Activated CD4-positive, alpha-beta T cell treated with anti-CD3 and anti-CD28 coated beads, Interleukin-2, amount 50 U/mL, for 1 hour (primary cell): ENCODE measurements around the gene ITGB4.
"Not testable (repeated sequence)": the region's sequence is repeated elsewhere in the genome, so short reads cannot be mapped to it uniquely, and the experiment has no call there.

Experiments used
- DNase-seq: peaks from one replicate; pipeline ENCODE4 v3.0.0-alpha.2; 2020

ITGB4 gene

DNA sequence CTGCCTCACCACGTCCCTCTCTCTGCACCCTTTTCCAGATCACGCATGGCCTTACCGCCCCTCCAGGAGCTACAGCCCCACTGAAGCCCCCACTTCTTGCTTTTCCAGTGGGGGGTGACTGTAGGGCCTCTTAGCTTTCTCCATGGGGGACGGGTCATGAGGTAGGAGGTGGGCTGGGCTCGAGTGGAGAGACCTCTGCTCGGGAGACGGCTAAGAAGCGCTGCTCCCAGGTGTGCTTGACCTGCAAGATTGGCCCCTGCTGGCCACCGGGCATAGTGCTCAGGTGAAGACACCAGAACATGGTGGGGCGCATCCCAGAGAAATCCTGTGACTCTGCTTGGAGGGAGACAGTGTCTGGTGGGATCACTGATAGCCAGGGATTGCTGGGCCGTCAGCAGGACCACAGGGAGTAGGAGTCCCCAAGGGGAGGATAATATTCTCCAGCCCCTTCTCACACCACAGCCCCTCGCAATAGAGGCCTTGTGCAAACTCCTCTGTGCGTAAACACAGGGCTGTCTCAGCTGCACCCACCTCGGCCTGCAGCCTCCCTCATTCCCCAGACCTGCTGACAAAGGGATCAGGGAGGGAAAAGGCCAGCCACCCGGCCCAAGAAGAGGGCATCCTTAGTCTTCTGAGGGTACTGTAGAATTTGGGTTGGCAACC is 52.7 kb downstream of the ITGB4 start:
- DNase-seq: no peak

DNA sequence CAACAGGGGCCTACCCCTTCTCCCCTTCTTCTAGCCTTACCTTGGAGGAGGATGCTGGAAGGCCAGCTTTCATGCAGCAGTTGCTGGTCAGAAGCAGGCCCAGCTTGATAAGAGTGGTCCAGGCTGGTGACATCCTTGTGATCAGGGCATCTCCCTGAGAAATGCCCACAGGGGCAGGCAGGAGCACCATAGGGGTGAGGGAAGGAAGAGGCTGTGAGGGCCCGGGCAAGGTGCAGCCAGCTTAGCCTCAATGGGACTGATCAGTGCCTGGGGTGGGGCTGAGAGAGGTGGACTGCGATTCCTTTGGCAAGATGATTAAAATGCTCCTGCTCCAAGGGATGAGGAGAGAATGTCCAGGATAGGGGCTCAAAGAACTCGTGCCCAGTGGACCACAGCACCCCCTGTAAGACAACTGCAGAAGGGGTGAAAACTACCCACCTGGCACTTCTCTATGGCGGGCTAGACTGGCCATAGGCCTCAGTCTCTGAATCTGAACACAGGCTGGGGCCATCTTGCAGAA is 53.3 kb downstream of the ITGB4 start:
- DNase-seq: no peak

DNA sequence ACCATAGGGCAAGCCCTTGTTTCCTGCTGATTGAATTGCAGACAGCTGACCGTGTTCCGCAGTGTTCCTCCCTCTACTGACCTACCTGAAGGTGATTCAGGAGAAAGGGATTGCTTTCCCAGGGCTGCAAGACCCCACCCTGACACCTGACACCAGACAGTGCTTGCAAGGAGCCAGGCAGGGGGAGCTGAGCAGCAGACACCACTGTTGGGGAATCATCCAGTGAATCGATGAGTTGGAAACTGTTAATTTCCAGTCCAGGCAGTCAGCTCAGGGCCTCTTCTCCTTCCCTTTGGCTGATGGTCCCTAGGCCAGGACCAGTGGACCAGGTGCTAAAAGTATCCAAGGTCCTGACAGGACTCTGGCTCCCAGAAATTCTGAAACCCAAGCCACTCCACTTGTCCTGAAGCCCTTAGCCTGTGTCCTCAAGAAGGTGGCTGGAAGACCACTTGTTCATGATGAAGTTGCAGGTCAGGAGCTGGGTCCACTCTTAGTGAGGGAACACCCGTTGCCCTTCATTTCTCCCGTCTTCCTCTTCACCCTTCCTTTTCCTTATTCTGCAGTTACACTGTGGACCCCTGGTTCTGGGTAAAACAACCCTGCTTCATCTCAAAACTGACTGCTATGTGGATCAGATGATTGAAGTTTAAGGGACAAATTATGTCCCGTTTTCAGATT is 53.9 kb downstream of the ITGB4 start:
- DNase-seq: no peak

- peak; percentile 44 for DNase-seq
Observed at GRCh38 chr17:75776386-75777295, 55.4 kb downstream of the ITGB4 start.

GRCh38 chr17:75777296-75777922 is 56.1 kb downstream of the ITGB4 start:
- no peak for DNase-seq

- DNase-seq: not testable (repeated sequence)
Observed at GRCh38 chr17:75778066-75778860, 57.0 kb downstream of the ITGB4 start.

- peak; percentile 62 for DNase-seq
Observed at GRCh38 chr17:75778861-75779249, 57.6 kb downstream of the ITGB4 start.

GRCh38 chr17:75779250-75779986 is 58.2 kb downstream of the ITGB4 start:
- peak; percentile 90 for DNase-seq

DNA sequence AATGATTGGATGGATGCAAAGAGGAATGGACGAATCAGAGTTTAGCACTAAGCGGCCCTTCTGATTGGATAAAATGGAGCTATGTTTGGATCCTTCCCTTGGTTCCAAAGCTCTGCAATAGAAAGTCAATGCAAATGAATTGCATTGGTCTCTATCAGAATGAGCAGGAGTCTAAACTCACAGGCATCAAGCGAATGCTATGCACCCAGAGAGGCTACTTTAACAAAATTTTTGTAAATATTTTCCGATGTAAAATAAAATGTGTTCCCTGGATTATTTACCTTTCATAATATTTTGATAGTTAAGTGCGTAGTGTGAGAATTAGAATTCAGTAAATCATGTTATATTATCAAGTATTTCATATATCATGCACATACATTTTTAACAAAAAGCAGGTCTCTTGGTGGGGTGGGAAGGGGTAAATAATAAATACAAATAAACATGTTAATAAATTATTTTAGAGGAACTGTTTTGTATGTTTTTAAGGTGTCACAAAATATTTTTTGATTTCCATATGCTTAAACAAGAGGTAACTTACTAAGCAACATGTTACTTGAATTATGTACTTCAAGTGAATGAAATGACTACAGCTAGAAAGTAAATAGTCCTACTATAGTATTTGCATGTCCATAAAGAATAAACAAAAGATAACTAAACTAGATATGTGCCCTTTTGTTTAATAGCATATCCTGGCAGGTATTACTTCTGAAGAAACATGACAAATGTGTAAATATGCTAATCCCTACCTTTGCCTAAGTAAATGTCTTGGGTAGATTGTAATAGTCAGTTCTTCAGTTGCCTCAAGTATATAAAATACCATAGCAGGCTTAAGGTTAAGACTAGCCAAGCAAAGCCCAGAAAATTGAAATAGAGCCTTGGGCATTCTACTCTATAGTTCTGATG is 59.0 kb downstream of the ITGB4 start:
- DNase-seq: no peak

DNA sequence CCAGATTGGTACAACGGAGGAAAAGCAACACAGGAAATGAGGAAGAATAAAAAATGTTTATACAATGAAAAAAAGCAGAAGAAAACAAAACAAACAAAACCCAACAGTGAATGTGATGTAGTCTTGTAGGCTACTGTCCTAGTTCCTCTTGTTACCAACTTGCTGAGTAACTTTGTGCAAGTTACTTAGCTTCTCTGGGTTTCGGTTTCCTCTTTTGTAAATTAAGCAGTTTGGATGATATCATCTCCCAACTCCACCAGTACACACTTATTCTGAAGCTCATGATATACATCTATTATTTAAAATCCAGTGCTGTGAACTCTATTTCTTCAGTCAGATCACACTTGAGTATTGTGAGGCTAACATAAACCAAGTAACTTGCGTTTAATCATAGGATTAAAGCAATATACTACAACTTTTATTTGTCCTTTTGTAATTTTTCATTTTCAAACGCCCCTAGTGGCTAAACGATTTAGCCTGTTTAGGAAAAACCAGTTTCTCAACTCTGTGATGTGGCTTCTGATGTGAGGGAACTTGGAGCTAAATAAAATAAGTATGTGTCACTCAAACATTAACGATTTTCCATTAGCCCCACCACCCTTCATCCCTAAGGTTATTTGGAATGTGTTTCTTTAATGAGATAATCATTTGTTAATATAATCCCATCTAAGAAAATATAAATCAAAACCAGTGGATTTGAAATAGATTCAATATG is 62.0 kb downstream of the ITGB4 start:
- no peak for DNase-seq

DNA sequence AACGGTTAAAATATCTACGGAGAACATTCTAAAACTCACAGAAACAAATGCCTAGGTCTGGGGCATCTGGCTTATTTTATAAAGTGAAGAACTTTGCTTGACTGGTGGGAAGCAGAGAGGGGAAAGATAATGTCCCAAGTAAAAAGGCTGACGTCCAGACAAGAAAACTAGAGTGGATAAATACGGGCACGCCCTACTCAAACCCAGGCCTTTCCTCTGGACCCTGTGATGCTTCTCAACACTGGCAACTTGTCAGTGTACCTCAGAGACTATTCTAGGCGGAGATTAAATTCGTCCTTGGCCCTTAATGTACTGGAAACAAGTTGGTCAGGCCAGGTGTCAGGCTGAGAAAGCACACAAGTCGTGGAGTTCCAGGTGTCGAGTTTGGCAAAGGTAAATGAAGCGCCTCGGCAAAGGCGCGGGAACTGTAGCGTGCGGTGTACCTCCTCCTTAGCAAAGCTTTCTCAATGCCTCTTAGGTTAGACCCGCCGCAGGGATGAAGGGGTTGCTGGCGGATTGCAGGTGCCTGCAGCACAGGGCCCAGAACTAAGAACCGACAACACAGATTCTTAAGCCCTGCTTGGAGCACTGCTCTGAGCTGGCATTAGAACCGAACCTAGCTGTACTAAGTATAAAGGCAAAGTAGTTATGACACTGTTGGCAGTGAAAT is 62.7 kb downstream of the ITGB4 start:
- DNase-seq: no peak

DNA sequence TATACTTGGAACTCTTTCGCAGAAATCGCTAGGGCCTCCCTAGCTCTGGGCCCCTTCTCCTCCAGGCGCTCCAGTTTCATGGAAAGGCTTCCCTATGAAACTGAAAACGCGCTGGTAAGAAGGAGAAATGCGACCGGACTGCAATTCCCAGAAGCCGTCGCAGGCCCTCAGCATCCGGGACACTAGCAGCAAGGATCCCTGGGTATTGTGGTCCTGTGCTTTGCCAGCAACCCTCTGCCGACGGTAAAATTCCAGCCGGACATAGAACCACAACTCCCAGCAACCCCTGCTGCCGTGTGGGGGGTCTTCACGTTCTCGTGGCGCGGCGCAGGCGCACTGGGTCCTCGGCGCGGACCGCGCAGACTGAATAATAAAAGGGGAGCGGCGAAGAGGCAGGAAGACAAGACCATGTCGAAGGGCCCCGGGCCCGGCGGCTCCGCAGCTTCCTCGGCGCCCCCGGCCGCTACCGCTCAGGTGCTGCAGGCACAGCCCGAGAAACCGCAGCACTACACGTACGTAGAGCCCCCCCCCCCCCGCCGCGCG is 63.3 kb downstream of the ITGB4 start, which contains the start of gene UNK:
Gene UNK (plus strand): TSS at position 334 of the 543 bp plus-strand sequence. CDS start 75 bp downstream, at position 409.
- peak; percentile 91 for DNase-seq

DNA sequence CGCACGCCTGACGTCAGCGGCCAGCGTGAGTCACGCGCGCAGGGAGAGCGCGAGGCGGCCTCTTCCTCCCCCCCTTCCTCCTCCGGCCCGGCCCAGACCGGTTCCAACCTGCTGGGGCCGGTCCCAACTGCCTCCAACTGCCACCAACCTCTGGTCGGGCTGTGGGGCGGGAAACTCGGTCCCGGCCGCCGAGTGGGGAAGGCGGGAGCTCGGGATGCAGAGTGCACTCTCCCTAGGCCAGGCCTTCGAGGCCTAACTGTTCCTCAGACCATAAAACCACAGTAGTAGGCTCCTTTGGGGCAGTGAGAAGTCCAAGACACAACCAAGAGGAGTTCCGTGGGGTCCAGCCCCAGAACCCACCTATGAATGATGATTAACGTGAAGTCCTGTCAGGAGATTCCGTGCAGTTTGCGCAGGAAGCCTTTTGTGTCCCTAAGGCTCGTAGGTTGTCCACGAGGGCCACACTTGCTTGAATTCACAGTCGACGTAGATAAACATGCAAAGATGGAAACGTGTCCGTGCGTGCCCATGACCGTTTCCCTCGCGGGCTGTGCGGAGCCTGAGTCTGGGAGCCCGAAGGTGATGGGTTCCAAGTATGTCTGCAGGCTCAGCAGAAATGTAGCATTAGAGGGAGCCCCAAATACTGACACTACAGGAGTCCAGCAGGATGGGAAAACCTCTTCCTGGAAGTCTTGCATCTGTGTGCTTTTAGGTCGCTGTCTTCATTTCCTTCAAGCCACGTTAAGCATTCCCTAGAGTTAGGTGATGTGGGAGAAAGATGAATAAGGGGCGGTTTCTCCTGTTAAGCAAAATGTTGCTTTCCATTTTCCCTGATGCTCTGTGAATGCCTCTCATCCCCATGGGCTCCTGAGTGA is 64.0 kb downstream of the ITGB4 start:
- DNase-seq: peak; percentile 36

- no peak for DNase-seq
Observed at GRCh38 chr17:75791254-75791653, 70.0 kb downstream of the ITGB4 start.

- no peak for DNase-seq
Observed at GRCh38 chr17:75793460-75793859, 72.2 kb downstream of the ITGB4 start.

DNA sequence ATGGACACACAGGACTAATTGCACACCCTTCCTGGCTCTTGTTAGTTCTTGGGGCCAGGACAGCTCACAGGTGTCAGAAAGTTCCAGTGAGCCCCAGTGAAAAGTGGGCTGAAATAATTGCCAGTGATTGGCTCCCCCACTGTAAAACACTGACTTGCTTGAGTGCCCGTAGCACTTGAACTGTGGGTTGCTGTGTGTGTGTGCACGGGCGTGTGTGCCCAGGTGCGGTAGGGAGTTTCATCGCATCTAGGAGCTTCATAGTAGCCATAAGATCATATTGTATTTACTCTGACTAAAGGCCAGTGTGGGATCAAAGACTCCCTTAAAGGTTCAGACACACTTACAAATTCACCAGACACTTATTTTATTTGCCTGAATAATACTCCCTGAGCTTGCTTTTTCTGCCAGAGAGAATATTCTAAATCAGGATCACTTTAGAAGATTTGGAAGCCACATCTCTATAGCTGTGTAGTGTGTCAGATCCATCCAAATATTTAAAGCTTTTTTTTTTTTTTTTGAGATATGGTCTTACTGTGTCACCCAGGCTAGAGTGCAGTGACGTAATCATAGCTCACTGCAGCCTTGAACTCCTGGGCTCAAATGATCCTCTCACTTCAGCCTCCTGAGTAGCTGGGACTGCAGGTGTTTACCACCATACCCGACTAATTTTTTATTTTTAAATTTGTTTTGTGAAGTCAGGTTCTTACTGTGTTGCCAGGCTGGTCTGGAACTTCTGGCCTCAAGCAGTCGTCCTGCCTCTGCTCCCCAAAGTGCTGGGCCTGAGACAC is 74.8 kb downstream of the ITGB4 start:
- DNase-seq: no peak

GRCh38 chr17:75799402-75799801 is 78.1 kb downstream of the ITGB4 start:
- no peak for DNase-seq
